GM20431 (cell line): ENCODE data around the gene CTDNEP1.

Experiments used
- in situ Hi-C: fragments of 300-500 bp; cut with MseI, MboI; formaldehyde crosslinking; loops from one replicate; pipeline ENCODE4 v1.15.0; 2020; ENCODE audit warnings: low sequenced_read_pairs; ENCODE audit not compliant: unreplicated experiment

Gene CTDNEP1

DNA sequence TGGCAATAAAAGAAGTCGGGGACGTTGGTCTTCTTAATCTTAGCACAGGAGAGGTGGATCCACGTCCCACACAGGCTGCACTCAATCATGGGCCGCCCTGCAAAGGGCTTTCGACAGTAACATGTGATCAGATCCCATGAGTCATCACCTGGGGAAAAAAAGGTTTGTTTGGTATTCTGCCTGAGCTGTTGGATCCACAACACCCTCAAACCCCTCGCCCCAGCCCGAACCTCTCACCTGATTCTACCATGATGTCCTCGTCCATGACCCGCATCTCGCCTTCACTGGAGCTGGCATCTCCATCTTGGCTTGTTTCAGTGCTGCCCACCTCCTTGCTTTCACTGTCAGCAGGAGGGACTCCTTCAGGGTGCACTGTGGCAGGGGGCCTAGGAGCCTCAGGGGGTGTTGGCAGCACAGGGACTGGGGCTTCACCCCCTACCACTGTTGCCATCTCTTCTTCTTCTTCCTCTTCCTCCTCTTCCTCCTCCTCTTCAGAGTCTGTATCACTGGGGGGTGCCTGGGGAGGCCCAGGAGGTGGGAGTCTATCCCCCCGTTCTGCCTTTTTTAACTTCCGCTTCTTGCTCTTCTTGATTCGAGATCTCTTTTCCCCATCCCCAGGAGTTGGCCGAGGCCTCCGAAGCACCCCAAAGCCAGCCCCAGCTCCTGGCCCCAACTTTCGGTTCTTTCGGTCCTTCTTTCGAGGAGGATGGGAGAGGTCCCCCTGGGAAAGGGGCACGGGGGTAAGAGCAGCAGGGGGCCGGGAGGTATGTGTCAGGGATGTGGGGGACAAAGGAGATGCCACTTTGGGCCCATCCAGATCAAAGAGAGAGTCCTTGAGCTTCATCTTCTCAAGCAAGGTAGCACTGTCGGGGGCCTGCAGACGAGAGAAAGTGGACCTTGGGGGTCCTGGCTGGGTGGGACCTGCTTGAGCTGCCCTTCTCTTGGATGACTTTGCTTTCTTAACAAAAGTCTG is 15.6 kb downstream of the CTDNEP1 start:
- in situ Hi-C loops, result no loop called here

DNA sequence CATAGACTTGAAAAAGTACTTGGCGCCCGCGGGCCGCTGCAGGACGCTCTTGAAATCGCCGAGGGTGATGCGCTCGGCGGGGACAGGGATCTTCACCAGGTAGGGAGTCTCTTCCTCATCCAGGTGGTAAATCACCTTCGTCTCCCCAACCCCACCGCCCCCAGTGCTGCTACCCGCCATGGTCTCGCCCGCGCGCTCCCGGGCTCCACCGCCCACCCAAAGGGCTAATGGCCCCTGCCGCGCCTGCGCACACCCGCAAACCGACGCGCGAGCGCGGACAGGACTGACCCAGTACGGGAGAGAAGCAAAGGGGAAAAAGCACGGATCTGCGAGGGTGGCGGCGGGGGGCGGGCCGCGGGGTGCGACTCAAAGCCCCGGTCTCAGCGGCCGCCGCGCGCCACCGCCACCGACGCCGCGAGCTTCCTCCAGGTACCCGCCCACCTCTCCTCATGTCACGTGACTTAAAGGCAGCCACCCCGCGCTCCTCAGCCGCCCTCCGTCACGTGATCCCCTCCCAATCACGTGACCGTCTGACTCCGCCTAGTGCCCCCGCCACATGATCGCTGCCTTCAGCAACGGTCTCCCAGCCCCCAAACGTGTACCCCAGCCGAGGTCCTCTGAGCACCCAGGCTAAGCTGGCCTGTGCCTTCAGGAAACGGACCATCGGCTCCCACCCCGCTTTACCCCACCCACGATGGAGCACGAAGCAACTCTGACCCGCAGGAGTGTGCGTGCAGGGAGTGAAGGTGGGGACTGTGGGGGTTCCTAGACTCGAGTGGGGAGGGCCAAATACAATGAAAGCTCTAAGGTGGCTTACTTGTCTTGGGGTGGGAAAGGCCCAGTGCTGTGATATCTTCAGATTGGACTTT is 17.2 kb downstream of the CTDNEP1 start, which contains the start of gene DVL2:
TSS of gene DVL2 (minus strand) at position 435 of the 869 bp plus-strand sequence. CDS start at position 180, 255 bp downstream.
- in situ Hi-C loops, result no loop called here

DNA sequence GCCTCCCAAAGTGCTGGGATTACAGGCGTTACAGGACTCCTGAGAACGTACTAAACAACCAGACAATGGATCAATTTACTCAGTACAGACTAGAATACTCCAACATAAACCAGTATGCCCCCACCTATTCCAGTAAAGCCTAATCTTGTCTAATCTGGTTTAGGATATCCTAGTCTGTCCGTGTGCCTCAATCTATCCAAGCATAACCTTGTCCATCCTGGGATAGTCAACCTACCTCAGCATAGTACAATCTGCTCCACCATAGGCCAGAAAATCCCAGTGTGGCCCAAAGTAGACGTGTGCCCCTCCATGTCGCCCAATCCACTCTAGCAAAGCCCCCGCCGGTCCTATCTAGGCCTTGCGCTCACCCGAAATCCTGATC is 17.8 kb downstream of the CTDNEP1 start:
- in situ Hi-C loops, result no loop called here

DNA sequence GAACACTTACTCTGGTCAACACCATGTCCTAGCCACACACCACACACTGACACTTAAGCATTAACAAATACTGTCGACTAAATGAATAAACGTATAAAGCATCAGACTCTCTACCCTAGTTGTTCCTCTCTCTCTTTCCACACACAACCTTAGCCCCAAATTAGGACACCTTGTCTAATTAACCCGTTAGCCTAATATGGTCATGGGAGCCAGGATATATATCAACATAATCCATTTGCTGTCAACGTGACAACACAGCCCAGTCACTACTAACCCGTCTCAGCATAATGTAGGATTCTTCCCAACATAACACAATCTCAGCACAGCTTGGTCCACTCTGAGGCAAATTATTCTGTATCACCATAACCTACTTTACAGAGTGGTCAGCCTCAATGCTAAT is 19.4 kb downstream of the CTDNEP1 start:
- in situ Hi-C loops, result no loop called here

DNA sequence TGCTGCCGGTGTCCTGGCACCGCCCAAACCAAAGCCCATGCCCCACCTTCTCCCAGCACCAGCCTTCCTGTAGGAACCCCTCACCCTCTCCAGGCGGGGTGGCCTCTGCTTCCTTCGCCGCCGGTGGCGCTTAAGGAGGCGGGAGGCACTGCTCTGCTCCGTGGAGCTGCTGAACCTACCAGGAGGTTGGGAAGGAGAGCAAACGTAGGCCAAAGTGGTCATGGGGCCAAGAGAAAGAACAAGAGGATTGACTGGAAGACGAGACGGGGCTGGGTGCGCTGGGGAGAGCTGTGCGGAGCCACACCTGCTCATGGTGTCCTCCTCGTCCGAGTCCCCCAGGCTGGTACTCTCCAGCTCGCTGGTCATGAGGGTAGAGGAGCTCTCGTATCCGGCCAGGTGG is 22.0 kb downstream of the CTDNEP1 start:
- in situ Hi-C loops, result no loop called here

DNA sequence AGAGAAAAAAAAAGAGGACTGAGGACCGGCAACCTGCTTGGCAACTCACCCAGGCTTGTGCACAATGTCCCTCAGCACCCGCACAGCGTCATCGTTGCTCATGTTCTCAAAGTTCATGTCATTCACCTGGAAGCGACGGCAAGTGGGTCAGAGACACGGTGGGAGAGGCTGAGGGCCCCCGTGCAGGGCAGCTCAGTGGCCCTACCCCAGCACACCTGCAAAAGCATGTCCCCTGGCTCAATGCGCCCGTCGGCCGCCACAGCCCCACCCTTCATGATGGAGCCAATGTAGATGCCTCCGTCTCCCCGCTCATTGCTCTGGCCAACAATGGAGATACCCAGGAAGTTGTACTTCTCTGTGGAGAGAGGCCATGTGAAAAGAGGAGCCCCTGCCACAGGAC is 22.6 kb downstream of the CTDNEP1 start:
- in situ Hi-C loops, result no loop called here

DNA sequence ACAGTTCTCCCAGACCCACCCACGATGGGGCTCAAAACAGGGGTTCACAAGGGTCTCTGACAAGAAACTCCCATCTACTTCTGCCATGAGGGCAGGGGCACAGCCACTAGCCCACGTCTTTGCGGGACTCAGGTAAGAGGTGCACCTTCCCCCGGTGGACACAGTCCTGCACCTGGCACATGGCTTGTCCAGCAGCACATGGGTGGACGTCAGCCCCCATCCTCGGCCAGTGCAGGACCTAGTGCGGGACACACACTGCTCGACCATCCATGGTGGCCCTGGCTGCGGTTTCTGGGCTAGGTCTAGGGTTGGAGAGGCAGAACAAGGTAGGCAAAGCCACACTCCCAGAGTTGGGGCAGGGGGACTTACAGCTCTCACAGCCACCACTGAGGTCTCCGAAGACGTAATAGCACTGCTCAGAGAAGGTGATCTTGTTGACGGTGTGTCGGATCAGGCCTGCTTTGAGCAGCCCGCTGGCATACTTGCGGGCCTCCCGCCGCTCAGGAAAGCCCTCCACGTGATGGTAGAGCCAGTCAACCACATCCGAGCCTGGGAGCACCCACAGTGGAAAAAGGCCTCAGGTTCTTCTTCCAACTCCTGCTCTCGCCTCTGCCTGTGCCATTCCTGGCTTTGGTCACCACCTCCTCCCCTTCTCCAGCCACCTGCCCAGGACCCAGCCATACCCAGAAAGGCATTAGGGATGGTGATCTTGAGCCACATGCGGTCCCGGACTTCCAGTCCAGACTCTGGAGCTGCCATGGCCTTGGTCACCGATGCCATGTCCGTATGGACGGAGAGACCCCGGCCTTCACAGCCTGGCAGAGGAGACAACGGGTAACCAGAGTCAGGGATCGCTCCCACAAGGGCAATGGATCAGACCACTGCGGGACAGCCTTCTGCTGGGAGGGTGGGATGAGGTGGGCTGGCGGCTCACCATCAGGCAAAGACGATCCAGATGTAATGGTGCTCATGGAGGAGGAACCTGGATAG is 24.5 kb downstream of the CTDNEP1 start:
- in situ Hi-C loops, result no loop called here

DNA sequence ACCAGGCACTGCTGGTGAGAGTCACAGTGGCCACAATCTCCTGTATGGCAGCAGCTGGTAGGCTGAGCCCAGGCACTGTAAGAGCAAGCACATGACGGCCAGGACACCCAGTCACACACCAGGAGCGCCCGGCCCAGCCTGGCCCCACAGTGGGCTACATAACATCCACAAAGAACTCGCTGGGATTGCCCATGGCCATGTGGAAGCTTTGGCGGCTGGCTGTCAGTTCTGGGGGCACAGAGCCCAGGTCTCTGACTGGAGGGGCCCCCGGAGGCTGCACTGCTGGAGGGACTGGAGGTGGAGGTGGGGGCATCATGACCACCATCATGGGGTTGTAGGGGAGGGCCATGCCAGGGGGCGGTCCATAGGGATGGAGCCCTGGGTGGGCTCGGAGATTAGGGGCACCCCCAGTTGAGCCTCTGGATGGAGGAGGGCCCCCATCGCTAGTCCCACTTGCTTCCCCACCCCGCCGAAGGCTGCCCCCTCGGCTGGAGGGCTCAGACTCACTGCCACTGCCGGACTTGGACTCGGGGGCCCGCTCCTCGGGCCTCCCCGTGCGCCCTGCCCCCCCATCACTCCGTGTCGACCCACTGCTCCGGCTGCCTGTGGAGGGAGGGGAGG is 25.7 kb downstream of the CTDNEP1 start:
- in situ Hi-C loops, result no loop called here

DNA sequence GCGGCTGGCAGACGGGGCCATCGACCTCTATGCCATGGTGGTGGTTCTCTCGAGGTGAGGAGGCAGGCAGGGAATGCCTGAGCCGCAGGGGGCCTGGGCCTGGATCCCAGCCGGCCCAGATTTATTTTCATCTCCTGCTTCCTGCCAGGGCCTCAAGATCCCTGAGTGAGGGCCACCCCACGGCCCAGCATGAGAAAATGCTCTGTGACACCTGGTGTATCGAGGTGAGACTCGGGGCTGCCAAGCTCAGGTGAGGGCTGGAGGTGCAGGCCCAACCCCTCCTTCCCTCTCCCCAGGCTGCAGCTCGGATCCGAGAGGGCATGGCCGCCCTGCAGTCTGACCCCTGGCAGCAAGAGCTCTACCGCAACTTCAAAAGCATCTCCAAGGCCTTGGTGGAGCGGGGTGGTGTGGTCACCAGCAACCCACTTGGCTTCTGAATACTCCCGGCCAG is 26.8 kb downstream of the CTDNEP1 start:
- in situ Hi-C loops, result no loop called here

DNA sequence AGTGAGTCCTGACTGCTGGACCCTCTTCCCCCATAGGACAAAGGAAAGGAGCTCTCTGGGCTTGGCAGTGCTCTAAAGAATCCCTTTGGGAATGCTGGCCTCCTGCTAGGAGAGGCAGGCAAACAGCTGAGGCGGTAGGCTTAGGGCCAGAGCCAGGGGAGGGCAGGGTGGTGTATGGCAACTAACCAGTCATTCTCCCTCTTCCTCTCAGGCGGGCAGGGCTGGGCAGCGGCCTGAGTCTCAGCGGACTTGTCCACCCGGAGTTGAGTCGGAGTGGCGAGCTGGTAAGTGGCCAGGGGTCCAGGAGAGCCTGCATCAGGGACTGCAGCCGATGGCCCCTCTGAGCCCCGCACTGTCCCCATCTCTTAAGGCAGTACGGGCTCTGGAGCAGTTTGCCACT is 27.4 kb downstream of the CTDNEP1 start:
- in situ Hi-C loops, result no loop called here

DNA sequence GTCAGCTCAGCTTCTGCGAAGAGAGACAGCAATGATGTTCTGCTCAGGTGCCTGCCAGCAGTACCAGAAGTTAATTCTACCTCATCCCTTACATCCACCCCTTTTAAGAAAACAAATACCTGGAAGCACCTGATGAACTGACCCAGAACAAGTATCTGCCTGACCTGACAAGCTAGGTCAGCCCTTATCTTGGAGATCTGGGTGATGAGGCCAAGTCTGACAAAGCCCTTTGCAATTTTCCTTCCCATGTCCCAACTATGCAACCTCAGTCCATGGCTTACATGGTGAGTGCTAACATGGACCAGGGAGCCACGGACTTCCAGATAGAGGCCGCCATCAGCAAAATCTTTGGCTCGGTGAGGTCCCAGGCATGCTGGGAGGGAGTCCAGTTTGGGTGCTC is 28.2 kb downstream of the CTDNEP1 start:
- in situ Hi-C loops, result no loop called here

DNA sequence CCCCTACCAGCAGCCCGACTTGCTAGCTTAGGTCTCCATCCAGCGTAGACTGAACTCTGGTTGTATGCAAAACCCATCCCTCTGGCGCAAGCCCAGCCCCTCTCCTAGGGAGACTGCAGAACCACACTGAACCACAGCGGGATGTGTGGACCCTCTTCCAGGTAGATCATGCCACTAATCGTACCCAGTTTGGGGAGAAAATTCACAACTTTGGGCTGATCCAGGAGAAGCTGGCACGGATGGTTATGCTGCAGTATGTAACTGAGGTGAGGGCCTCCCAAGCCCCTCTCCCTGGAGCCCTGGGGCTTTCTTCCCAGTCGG is 28.6 kb downstream of the CTDNEP1 start:
- in situ Hi-C loops, result no loop called here

DNA sequence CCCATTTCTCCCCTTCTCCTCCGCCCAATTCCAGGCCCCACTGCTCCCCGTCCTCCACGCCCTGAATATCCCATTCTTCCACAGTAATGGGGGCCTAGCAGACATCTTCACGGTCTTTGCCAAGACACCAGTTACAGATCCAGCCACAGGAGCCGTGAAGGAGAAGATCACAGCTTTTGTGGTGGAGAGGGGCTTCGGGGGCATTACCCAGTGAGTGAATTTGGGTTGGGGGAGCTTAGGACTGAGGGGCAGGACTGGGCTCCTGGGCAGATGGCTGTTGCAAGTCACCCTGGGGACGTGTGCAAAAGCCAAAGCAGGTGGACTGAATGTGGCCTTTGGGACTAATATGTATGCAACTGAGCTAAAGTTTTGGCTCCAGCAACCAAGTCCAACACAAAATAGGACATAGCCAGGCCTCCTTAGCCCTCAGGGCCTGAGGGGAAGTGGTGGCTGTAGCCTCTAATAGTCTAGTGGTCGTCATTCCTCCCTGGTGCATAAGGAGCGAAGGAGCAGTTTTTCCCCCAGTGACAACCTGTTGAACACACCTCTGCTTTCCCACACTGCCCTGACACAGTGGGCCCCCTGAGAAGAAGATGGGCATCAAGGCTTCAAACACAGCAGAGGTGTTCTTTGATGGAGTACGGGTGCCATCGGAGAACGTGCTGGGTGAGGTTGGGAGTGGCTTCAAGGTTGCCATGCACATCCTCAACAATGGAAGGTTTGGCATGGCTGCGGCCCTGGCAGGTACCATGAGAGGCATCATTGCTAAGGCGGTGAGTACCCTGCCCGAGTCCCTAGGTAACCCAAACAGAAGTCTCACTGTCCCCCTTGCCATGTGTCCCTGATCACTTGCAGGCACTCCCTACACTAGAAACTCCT is 29.2 kb downstream of the CTDNEP1 start:
- in situ Hi-C loops, result no loop called here

DNA sequence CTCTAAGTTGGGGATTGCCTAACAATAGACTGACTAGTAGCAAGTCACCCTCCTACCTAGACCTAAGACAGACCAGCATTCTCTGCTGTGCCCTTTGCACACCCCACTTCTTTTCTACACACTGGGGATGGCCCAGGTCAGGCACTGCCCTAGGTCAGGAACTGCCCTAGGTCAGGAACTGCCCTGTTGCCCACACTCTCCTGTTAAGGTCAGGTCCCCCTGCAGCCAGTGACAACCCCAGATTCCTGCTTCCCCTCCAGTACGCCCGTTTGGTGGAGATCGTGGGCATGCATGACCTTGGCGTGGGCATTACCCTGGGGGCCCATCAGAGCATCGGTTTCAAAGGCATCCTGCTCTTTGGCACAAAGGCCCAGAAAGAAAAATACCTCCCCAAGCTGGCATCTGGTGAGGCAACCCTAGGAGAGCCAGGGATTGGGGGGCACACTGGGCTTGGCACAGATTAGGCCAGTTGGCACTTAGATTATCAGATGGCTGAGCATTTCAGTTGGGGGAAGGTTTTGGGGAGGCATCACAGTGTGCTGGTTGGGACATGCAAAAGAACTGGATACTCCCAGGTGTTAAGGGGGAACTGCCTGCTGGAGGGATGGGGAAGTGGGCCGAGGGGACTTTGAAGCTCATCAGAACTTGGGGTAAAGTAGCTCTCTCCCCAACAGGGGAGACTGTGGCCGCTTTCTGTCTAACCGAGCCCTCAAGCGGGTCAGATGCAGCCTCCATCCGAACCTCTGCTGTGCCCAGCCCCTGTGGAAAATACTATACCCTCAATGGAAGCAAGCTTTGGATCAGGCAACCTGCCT is 30.0 kb downstream of the CTDNEP1 start:
- in situ Hi-C loops, result no loop called here

DNA sequence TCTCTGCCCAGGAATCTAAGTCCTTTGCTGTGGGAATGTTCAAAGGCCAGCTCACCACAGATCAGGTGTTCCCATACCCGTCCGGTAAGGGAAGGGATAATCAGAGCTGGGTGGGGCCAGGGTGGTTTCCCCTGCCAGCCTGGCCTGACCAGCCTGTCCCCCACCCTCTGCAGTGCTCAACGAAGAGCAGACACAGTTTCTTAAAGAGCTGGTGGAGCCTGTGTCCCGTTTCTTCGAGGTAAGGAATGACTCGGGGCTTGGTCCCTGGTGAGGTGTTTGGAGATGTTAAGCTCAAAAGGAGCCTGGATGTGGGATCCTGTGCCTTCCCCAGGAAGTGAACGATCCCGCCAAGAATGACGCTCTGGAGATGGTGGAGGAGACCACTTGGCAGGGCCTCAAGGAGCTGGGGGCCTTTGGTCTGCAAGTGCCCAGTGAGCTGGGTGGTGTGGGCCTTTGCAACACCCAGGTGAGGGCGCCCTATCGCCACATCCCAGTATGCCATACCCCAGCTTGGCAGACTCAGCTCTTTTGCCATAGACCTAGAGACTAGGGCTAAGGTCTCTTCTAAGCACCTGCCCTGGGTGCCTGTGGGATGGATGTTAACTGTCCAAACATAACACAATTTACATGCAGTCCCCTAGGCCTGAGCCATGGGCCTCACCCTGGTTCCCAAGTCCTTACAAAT is 30.8 kb downstream of the CTDNEP1 start:
- in situ Hi-C loops, result no loop called here

DNA sequence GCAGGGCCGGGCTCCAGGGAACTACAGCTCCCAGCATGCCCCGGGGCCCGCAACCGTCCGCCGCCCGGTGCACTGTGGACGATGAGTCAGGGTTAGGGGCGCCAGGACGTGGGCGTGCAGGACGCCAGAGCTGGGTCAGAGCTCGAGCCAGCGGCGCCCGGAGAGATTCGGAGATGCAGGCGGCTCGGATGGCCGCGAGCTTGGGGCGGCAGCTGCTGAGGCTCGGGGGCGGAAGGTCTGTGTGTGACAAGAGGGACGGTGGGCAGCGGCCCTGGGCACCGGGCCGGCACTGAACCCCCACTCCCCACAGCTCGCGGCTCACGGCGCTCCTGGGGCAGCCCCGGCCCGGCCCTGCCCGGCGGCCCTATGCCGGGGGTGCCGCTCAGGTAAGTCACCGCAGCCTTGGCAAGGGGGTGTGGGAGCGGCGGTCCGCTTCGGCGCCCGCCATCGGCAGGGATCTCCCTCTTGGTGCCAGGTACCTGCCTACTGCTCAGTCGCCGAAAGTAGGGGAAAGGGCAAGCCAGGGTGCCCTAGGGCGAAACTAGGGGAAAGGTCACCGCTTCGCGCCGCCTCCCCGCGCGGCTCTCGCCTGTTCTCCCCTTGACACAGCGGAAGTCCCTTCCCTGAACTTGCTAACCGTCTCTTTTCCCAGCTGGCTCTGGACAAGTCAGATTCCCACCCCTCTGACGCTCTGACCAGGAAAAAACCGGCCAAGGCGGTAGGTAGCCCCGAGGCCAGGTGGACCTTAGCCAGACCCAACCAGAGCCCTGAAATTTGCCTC is 31.5 kb downstream of the CTDNEP1 start, which contains the start of the genes ACADVL and DLG4:
TSS of gene ACADVL (plus strand) at position 127 of the 781 bp plus-strand sequence. CDS start at position 174, 47 bp downstream.
TSS of gene DLG4 (minus strand) at position 25 of the 781 bp plus-strand sequence.
- in situ Hi-C loops, result no loop called here
